EH (cell line): ENCODE measurements around the gene PAX7.

ENCODE experiments used
- DNase-seq: peaks from one replicate; pipeline ENCODE4 v3.0.0-alpha.2; 2015; ENCODE audit warnings: low read depth

The PAX7 gene

DNA sequence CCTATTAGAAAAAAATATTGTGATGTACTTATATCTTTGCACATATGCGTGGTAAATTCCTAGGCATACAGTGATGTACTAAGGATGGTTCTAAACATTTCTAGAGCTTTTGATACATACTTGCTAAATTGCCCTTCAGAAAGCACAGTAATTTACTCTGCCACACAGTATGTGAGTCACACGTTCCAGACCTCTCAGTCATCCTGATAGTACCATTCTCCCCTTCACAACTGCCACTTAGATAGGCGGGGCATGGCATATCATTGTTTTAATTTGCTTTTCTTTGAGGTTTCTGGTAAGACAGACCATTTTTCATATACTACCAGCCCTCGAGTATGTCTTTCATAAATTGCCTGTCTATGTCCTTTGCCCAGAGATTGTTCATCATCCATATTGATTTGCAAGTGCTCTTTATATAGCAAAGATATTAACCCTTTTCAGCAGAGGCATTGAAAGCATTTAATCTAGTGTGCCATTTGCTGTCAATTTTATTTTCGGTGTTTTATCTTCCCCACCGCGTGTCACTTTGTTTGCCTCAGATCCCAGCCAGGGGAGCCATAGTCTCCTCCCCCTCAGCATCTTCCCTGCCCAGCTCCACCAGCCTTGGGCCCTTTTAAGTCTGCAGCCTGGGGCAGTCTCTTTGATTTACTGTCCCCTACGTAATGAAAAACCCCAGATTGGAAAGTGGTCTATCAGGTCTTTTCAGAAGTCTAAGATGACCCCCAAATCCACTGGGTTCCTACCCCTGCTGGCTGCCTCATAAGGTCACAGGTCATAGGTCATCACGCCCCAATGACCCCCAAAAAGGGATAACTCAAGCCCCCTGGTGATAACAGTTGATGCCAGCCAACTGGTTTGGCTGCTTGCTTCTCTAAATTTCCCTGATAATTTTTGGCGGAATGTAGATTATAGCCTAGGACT, 11.8 kb upstream of the PAX7 start:
- DNase-seq = peak; percentile 46

DNA sequence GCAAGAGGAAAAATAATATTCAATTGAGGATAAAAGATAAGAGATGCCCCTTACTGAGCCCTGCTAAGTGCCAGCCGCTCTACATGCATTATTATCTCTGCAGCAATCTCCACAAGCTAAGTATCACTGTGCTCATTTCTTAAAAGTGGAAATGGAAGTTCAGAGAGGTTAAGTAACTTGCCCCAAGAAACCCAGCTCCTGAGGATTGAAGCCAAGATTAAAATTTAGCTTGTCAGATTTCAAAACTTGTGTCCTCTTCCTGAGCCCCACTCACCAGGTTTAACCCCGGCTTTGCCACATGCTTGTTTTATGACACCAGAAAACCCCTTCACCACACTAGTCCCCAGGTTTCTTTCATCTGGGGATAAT, 11.2 kb upstream of the PAX7 start:
- no peak for DNase-seq

DNA sequence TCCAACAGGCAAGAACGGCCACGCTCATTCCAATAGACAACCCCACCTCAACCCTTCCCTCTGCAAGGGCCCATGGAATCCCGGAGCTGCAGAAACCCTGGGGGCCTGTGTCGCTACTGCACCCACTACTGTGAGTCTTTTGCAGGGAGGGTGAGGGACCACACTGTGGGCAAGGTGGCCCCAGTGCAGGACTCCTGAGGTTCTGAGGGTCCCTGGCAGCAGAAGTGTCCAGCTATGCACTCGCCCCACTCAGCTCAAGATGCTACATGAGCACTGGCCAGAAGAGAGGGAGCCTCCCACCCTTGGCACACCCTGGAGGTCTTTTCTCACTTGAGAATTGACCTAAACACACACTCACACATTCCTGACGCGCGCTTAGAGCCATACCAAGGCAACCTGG, 2.1 kb upstream of the PAX7 start:
- DNase-seq = no peak

DNA sequence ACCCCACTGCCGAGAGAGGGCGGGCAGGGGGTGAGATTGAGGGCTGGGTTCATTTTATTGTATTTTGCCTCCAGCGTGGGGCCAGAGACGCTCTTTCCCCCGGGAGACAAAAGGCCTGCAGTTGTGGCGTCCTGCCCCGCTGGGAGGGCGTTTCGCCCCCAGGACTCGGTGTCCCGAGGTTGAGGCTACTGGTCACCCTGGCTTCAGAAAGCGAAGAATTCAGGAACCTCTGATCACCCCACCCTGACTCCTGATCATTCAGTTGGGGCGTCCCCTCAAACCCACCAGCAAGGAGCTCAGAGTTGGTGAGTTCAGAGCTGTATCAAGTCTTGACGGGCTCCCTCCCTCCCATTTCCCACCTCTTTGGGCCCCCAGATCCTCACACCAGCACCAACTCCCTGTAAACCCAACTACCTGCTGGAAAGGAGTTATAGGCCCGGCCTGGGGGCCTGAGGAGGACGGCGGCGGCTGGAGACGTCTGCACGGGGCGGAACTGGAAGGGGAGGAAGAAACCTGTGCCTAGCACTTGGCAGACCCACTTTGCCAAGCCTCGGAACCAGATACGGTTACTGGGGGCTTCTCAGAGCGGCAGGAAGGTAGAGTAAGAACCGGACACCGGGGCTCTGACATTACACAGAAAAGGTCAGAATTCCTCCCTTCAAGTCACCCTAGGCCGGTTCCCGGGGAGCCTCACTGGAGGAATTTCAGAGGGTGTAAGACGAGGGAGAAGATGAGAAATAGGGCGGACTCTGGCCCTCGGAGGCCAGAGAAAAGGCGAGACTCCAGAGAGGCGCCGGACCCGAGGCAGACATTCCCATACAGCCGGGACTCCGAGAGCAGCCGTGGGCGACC, 761 bp upstream of the PAX7 start:
- DNase-seq = no peak

DNA sequence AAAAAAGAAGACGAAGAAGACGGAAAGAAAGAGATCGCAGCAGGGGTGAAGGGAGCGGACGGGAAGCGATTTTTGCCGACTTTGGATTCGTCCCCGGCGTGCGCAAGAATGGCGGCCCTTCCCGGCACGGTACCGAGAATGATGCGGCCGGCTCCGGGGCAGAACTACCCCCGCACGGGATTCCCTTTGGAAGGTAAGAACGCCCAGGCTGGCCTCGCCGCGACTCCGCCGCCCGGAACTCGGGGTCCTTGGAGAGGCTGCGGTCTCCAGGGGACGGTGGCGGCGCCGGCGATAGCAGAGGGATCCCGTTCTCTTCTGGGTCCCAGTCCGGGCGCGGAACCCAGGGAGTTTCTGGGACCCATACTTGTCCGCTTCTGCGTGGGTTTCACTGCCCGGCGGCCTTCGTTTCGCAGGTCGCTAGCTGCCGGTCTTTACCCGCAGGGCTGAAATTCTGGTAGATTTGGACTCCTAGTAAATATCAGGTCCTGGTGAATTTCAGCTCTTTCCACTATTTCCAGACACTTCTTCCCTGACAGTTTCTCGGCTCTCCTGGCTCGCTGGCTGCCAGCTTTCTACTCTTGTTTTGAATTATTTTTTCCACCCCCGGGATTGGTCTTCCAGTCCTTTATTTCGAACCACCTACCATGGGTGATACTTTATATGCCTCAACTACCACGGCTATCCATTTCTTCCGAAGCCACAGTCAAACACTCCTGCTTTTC, 1.0 kb downstream of the PAX7 start:
- no peak for DNase-seq

DNA sequence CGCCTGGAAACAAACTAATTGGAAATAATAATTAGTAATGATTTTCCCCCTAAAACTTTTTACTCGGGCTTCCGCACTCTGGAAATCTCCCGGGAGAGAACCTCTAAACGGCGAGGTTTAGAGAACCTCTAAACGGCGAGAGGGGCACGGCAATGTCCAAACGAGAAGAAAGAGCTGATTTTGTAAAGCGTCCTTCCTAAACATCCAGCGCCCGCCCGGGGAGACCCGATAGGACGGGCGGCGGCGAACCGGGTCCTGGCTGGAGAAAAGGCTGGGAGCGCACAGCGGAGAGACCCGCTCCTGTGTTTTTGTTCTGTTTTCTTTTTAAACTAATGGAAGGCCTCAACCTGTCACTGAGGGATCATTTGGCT, 1.6 kb downstream of the PAX7 start:
- DNase-seq = no peak

DNA sequence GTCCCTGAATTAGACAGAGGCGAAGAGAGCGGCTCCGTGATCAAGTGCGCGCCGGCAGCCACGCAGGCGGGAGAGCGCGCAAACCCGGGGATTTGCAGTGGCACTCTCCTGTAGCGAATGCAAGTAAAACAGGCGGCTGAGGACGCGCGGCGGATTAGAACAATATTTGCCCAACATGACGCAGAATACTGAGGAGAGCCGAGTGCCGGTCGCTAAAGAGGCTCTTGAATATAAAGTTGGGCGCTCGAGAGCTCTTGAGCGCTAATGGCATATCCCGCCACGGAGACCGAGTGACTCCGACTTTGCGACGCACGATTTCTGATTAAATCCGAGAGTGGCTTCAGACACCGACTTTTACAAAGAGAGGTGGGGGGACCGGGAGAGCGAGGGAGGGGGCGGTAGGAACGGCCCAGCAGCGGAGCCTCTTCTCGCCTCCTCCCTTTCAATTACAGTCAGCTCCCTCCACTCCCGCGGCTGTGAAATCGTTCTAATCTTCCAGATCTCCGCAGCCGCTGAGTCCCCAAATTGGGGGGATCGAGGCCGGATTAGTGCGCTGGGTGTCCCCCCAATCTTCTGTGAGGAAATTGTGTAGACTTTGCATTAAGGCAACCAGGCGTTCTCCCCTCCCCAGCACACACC, 2.3 kb downstream of the PAX7 start:
- no peak for DNase-seq

DNA sequence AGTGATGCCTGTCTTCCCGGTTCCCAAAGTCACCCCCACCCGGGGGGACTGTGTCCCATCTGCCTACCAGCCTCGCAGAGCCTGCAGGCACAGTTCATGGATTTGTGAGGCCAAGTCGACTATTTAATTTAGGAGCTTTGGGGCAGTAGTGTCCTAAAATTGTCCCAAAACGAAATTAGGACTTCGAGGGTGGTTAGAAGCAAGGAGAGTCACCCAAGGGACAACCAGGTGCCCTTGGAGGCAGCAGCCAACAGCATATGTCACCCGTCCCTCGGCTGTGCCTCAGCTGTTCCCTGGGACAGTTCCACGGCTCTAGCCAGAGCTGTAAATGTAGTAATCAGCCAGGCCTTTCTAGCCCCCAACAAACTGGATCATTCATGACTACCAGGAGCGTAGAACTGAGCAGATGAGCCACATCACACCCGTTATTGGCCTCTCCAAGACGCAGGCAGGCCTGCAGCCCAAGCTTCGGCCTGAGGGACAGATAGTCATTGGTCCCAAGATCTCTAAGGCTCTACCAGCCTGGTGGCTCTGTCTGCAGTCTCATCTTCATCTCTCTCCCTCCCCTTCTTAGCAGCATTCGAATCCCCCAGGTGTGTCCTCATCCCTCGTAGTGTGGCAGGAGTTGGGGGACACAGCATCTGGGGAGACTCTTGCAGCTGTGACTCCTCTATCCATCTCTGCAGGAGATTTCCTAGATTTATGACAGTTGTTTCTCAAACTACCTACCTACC, 2.9 kb downstream of the PAX7 start:
- no peak for DNase-seq

DNA sequence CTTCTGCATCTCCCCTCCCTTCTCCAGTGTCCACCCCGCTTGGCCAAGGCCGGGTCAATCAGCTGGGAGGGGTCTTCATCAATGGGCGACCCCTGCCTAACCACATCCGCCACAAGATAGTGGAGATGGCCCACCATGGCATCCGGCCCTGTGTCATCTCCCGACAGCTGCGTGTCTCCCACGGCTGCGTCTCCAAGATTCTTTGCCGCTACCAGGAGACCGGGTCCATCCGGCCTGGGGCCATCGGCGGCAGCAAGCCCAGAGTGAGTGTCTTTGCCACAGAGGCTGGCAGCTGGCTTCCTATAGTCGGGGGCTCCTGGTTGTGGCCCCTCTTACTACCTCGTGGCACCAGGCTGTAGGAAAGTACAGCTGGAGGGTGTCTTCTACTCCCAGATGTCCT, 3.6 kb downstream of the PAX7 start:
- DNase-seq = no peak

DNA sequence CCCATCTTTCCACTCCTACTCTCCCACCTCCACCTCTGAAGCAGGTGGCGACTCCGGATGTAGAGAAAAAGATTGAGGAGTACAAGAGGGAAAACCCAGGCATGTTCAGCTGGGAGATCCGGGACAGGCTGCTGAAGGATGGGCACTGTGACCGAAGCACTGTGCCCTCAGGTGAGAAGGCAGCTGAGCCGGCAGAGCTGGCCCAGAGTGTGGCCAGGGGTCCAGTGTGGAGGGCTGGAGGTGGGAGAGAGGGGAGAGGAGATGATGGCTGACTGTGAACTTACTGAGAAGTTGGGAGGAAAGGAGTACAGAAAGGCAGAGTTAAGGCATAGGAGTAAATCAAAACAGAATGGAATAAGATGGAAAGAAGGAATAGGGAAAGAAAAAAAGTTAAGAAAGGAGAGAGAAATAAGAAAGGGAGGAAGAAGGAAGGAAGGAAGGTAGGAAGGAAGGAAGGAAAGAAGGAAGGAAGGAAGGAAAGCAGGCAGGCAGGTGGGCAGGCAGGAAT, 4.5 kb downstream of the PAX7 start:
- no peak for DNase-seq

DNA sequence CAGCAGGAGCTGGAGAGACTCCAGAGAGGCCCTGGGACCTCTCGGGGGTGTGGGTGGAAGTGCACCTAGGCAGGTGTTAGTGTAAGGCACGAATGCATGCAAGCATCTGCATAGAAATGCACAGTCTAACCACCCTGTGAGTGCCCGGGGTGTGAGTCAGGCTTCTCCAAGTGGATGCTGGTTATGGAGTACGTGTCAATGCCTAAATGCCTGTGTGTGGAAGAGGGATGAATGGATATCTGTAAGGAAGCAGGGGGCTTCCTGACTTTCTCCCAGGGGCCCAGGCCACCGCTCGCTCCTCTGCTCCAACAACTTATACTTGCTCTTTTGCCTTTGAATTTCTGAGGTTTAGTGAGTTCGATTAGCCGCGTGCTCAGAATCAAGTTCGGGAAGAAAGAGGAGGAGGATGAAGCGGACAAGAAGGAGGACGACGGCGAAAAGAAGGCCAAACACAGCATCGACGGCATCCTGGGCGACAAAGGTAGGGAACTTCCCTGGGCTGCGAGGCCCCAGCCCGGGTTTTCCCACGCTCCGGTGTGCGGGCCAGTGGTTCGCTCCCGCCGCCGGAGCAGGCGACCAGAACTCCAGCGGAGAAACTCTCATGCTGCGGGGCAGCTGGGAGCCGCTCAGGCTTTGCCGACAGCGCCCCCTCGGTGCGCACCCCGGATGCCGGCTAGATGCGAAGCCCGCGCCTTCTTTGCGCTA, 5.4 kb downstream of the PAX7 start:
- peak; percentile 13 for DNase-seq

DNA sequence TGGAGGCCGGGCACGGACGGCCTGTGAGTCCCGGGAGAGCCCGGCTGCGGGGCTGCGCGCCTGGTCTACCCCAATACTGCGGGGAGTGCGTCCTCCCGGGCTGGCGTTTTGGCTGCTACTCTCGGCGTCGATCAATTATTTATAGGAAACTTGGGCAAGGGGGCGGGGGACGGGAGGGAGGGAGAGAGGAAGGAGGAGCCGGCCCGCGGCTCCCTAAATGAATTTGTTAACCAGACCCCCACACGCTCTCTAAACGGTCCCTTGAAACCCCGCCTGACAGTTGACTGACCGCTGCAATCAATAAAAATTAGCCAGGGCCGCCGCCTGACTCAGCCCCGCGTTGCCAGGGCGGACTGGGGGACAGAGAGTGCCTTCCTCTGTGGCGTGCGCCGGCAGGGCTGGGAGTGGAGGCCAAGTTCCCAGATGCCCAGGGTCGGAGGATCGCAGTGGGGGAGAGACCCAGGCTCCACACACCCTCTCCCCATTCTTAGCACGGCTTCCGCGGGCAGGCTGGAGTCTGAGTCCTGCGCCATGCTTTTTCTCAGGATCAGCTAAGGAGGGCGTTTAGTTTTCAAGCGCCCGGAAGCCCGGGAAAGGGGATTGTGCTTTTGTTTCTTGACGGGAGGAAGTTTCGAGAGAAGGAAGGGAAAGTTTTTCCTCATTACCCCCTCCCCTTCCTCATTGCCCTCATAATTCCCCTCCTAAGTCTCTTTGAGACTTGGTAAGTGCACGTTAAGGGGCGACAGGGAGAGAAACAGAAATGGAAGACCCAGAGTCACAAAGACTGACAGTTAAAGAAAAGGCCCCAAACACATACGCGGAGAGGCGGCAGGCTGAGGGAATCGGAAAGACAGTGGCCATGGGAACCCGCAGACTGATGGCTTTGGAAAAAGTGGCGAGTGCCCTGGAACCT, 6.2 kb downstream of the PAX7 start:
- DNase-seq = no peak

DNA sequence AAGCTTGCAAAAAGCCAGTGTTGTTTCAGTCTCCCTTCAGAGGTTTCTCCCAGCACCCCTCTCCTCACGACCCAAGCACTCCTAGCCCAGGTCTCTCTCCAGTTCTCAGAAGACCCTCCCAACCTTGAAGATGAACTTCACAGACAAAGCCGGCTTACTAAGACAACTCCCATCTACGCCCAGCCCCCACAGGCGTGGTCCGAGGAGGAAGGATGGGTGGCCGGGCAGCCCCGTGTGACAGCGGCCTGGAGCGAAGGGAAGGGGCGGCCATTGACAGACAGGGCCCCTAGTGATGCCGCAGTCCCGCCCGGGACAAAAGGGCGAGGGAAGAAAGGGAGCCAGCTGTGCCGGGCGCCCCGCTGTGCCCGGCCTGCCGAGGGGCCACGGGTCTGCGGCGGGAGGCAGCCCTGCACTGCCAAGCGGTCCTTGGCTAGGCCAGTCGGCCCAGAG, 6.9 kb downstream of the PAX7 start:
- no peak for DNase-seq

DNA sequence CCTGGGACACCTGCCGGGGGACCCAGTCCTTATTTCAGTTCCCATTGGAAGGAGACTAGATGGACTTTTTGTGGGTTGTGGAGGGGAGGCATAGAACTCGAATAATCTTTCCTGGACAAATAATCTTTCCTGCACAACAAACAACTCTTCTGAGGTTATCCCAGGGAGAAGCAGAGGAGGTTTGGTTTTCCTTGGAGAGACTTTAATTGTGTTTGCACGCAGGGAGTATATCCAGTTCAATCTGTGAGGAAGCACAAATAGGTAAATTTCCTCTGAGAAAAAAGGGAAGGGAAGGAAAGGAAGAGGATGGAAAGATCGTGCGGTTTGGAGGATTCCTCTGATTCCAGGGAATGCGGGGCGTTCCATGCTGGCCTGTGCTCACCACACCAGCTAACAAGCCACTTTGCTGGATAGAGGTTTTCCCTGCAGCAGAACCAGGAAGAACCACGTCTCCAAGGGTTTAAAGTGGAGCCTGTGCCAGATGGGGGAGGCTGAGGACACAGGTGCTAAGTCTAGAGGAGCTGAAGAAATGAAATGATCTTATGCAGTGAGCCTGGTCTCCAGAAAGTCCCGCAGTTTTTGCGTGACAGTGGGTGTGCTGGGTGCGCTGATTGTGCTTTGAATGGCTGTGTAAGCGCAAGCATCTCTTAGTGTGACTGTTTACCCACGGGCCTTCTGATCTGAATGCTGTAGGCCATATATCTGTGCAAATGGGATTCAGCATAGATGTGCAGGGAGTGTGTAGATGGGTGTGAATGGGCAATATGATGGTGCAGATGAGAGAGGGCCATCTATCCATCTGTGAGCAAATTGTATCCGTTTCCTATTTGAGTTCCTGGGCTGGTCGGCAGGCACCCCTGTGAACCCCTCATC, 7.6 kb downstream of the PAX7 start:
- no peak for DNase-seq

DNA sequence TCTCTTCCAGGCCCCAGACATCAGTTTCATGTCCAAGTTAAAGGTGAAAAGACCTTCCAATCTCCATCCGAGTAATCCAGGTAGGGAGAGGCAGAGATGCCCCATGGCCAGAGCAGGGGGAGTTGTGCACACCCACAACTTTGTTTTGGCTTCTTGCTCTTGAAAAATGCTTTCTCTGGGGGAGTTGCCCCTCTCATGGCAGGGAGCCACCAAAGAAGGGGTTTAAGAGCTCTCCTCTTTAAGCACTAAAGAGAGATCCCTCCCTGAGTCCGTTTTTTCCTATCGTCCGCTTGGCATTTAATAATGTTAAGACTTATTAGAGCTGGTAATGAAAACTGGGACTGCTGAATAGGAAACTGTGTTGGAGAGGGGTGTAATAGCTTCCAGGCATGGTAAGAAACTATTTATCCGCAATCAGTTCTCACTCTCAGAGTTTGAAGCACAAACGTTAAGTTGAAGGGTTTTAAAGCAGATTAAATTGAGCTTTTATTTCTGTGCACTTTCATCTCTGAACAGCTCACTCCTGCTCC, 8.3 kb downstream of the PAX7 start:
- DNase-seq = no peak

DNA sequence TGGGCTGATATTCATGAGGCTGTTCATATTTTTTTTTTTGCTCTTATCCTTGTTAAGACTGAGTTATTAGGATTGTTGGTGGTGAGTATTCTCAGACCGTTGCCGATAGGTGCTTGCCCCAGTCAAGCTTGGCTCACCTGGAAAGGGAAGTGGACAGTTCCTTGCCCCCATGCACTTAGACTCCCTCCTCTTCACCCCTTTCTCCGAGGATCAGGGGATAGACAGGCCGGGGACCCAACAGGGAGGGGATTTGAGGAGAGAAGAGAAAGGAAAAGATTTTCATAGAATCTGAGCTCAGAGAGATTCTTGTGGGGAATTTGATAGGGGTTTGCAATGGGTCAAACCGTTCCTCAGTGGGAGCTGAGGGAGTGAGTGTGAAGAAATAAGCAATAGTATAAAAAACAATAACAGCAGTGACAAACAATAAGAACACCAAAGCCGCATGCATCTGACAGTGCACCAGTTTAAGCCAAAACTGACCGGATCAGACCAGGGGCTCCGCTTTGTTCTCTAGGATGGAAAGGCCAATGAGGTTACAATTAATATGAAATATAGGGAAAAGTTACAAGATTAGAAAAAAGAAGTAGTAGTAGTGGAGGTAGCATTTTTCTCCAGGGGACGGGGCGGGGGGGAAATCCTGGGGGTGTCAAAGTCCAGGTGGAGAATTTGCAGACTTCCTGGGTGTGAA, 8.9 kb downstream of the PAX7 start:
- DNase-seq = no peak

DNA sequence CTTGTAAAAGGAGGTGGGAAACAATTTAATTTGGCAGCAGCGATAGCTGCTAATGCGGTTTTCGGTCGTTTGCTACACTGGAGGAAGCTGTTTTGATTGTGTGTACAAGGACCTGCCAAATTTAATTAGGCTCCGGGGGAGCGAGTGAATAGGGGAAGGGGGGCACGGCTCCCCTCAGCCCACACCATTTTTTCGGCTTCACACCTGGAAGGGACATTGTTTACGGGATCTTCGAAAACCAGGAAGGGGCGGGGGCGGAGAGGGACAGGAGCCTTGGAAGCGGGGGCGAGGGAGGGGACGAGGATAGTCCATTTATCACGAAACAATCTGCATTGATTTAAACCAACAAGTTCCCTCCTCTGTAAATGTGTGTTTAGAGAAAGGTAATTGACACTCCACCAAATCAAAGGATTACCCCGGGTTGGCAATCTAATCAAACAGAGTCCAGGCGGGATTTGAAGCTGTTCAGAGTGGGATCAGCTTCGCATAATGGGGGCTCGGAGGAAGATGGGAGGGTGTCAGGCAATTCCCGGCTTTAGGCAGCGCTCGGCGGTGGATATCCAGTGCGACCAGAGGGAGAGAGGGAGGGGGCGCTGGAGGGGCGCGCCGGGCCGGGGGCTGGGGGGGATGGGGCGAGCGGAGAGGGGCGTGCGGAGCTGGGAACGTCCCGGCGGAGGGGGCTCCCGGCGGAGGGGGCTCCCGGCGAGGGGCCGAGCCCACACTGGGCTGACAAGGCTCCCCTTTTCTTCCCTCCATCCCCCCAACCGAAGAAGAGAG, 9.8 kb downstream of the PAX7 start:
- DNase-seq = no peak
